Panc1 (cell line): ENCODE measurements around the gene SEC61B. TPM values are rescaled to one million over a fixed set of nuclear protein-coding genes. Genes with fewer than 3 reads are reported as not detected.

Source experiments
- ATAC-seq: fragments of 200-7000 bp; cut with Tn5 transposase; 2 replicates; pipeline ENCODE4 v1.9.1; 2020; ENCODE audit warnings: mild to moderate bottlenecking, moderate library complexity
- BruUV-seq: library from RNA; stranded (reverse); fragments of 400-500 nt; replicated peaks from 2 replicates; lab custom pipeline; 2021; lab: Mats Ljungman, UMichigan
- CTCF ChIA-PET: fragments of 300-600 bp; sonication (Branson Sonifier 250); formaldehyde crosslinking; loops from one replicate; lab custom pipeline; 2022; ENCODE audit warnings: antibody characterized with exemption; lab: Charles Lee
- POLR2A ChIA-PET: fragments of 300-600 bp; sonication (Branson Sonifier 250); formaldehyde crosslinking; loops from one replicate; lab custom pipeline; 2022; ENCODE audit warnings: antibody characterized with exemption; lab: Charles Lee
- DNase-seq: peaks from one replicate; pipeline ENCODE4 v3.0.0-alpha.2; 2010; ENCODE audit warnings: low read depth, low spot score
- H3K27ac ChIP-seq: 2 replicates; pipeline ENCODE4 v1.5.1; 2011; ENCODE audit warnings: mild to moderate bottlenecking, low read length, inconsistent platforms
- H3K27me3 ChIP-seq: fragments of 200-500 bp; sonication (Bioruptor generic); 2 replicates; pipeline ENCODE4 v1.6.0; 2014; ENCODE audit warnings: low read length, inconsistent platforms; ENCODE audit not compliant: control insufficient read depth, insufficient read depth
- H3K36me3 ChIP-seq: fragments of 200-500 bp; sonication (Bioruptor generic); 2 replicates; pipeline ENCODE4 v1.5.1; 2014; ENCODE audit warnings: inconsistent platforms, mild to moderate bottlenecking, low read length, moderate library complexity; ENCODE audit not compliant: control insufficient read depth, insufficient read depth
- H3K4me1 ChIP-seq: 2 replicates; pipeline ENCODE4 v1.5.1; 2011; ENCODE audit warnings: inconsistent platforms, mild to moderate bottlenecking, low read length, moderate library complexity; ENCODE audit not compliant: control insufficient read depth, insufficient read depth
- H3K4me3 ChIP-seq, 2 experiments: 2 replicates each; pipeline ENCODE4 v1.5.1; 2011 to 2012; ENCODE audit warnings: low read depth in 2 of 2, low read length in 2 of 2, mild to moderate bottlenecking in 2 of 2, inconsistent platforms in 1 of 2, moderate library complexity in 1 of 2
- H3K9me3 ChIP-seq: fragments of 200-500 bp; sonication (Bioruptor generic); 2 replicates; pipeline ENCODE4 v1.5.1; 2014; ENCODE audit warnings: low read depth, mild to moderate bottlenecking, inconsistent platforms, low read length, moderate library complexity; ENCODE audit not compliant: control insufficient read depth, insufficient read depth
- POLR2AphosphoS5 ChIP-seq: IDR thresholded peaks from 2 replicates; pipeline ENCODE4 v1.6.1; 2012; ENCODE audit warnings: mild to moderate bottlenecking, low read depth, low read length, moderate library complexity
- SIN3A ChIP-seq: IDR thresholded peaks from 2 replicates; pipeline ENCODE4 v1.6.1; 2012; ENCODE audit warnings: low read depth, mild to moderate bottlenecking, low read length, moderate library complexity, borderline replicate concordance; ENCODE audit not compliant: insufficient read depth
- TCF7L2 ChIP-seq: IDR thresholded peaks from 2 replicates; pipeline ENCODE4 v1.6.1; 2011; ENCODE audit warnings: mild to moderate bottlenecking, low read depth, low read length, inconsistent platforms
- in situ Hi-C: cut with HindIII; loops from 2 replicates; pipeline ENCODE4 v1.10.0; 2016; ENCODE audit warnings: low sequenced_read_pairs, low pct_unique_long_range_greater_than_20kb
- intact Hi-C: fragments of 100-400 bp; cut with micrococcal nuclease; formaldehyde crosslinking; loops from one replicate; pipeline ENCODE4 v1.10.0; 2022; ENCODE audit not compliant: unreplicated experiment
- total RNA-seq: library from RNA; stranded (reverse); gene quantifications from one replicate; pipeline ENCODE4 v1.2.1, GENCODE V29; 2021; ENCODE audit not compliant: unreplicated experiment
- TF ChIP-seq, protein P1 (sequence below): fragments of 450-650 bp; IDR thresholded peaks from 2 replicates; pipeline ENCODE4 v1.5.1; 2017; ENCODE audit warnings: mild to moderate bottlenecking
- TF ChIP-seq, protein P2 (sequence below), 2 experiments: IDR thresholded peaks; 2 replicates each; pipeline ENCODE4 v1.6.1; 2011 to 2012; ENCODE audit warnings: low read depth in 2 of 2, control low read depth in 1 of 2, low read length in 1 of 2, mild to moderate bottlenecking in 1 of 2, moderate library complexity in 1 of 2; ENCODE audit not compliant: insufficient read depth in 1 of 2

Gene SEC61B
- total RNA-seq, 1 experiment from 2014 or later, result 90.4 TPM

DNA sequence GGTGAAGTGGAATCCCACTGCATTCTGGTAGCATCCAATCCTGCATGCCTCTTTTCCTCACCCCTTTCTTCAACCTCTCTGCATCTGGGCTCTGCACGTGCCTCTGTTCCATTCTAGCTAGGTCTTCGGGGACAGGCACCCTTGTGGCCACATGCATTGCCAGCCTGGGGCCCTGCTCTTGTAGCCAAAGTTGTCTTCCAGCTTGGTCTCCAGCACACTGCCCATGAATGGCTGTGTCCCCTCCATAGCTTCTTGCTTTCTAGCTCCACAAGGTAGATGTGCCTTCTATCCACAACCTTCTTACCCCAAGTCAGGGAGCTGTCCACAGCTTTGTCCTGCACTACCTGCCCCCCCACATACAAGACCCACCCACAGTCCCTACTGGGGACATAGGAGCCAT is 32.9 kb upstream of the SEC61B start:
- no peaks in the 10 kb centered on the region for H3K36me3 ChIP-seq
- ATAC-seq (no peak), DNase-seq (no peak)
- no peaks in the 10 kb centered on the region for H3K9me3 ChIP-seq
- BruUV-seq, result no TSS peak
- ChIA-PET POLR2A (no interaction called here), CTCF (no interaction called here)
- H3K4me1 ChIP-seq, result no peaks in the 10 kb centered on the region
- in situ Hi-C loops, result no loop called here
- H3K27me3 ChIP-seq, result peaks cover 4% of the 10 kb centered on the region
- intact Hi-C loops, result loop anchor here (10.0 kb wide), 1 partner anchor 616 kb away; no protein-coding TSS in a partner anchor
- TF ChIP-seq POLR2AphosphoS5 (no peak), SIN3A (no peak), TCF7L2 (no peak)
- H3K4me3 ChIP-seq, result no peak overlapping the region
- no peak overlapping the region for H3K27ac ChIP-seq

DNA sequence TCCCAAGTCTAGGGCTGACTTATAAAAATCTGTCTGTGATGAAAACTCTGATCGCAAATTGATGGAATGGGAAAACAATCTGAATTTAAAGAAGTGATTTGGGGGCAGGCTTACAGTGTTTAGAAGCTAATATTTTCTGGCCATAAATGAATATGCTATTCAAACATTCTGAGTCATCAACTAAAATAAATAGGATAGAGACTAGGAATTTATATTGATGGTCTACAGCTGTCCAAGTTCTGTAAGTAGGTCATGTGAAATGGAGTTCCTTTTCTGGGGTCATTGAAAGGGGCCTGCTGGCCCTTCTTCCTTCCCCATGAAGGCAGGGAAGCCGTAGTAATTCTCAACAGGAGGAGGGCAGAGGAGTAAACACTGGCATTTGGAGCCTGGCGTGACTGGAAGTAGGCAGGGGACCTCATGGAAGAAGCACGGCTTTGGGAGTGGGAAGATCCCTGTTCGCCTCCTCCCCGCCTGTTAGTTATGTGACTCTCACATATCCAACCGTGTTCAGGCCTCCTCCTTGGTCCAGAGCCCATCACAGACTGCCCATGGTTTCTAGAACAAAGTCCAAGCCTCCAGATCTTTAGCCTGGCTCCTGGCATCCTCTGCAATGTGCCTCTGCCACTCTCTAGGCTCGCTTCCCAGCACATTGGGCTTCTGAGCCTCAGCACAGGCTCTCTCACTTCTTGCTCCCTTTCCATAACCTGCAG is 32.0 kb upstream of the SEC61B start:
- no peak for DNase-seq
- in situ Hi-C loops, result no loop called here
- ChIA-PET POLR2A (no interaction called here), CTCF (no interaction called here)
- Histone ChIP-seq H3K27me3 (peaks cover 4% of the 10 kb centered on the region), H3K27ac (no peak overlapping the region), H3K4me1 (no peaks in the 10 kb centered on the region), H3K36me3 (no peaks in the 10 kb centered on the region), H3K9me3 (no peaks in the 10 kb centered on the region), H3K4me3 (no peak overlapping the region)
- BruUV-seq, result no TSS peak
- ATAC-seq, result no peak
- intact Hi-C loops, result loop anchor here (10.0 kb wide), 1 partner anchor 615 kb away; no protein-coding TSS in a partner anchor
- TF ChIP-seq SIN3A (no peak), POLR2AphosphoS5 (no peak), TCF7L2 (no peak)
- TF ChIP-seq, protein P1, sequence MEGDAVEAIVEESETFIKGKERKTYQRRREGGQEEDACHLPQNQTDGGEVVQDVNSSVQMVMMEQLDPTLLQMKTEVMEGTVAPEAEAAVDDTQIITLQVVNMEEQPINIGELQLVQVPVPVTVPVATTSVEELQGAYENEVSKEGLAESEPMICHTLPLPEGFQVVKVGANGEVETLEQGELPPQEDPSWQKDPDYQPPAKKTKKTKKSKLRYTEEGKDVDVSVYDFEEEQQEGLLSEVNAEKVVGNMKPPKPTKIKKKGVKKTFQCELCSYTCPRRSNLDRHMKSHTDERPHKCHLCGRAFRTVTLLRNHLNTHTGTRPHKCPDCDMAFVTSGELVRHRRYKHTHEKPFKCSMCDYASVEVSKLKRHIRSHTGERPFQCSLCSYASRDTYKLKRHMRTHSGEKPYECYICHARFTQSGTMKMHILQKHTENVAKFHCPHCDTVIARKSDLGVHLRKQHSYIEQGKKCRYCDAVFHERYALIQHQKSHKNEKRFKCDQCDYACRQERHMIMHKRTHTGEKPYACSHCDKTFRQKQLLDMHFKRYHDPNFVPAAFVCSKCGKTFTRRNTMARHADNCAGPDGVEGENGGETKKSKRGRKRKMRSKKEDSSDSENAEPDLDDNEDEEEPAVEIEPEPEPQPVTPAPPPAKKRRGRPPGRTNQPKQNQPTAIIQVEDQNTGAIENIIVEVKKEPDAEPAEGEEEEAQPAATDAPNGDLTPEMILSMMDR, result no peak
- TF ChIP-seq, protein P2, sequence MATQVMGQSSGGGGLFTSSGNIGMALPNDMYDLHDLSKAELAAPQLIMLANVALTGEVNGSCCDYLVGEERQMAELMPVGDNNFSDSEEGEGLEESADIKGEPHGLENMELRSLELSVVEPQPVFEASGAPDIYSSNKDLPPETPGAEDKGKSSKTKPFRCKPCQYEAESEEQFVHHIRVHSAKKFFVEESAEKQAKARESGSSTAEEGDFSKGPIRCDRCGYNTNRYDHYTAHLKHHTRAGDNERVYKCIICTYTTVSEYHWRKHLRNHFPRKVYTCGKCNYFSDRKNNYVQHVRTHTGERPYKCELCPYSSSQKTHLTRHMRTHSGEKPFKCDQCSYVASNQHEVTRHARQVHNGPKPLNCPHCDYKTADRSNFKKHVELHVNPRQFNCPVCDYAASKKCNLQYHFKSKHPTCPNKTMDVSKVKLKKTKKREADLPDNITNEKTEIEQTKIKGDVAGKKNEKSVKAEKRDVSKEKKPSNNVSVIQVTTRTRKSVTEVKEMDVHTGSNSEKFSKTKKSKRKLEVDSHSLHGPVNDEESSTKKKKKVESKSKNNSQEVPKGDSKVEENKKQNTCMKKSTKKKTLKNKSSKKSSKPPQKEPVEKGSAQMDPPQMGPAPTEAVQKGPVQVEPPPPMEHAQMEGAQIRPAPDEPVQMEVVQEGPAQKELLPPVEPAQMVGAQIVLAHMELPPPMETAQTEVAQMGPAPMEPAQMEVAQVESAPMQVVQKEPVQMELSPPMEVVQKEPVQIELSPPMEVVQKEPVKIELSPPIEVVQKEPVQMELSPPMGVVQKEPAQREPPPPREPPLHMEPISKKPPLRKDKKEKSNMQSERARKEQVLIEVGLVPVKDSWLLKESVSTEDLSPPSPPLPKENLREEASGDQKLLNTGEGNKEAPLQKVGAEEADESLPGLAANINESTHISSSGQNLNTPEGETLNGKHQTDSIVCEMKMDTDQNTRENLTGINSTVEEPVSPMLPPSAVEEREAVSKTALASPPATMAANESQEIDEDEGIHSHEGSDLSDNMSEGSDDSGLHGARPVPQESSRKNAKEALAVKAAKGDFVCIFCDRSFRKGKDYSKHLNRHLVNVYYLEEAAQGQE (IDR thresholded peaks at IDR 0.05; ENCODE audit: insufficient read depth in 1 of 2, low read depth in 2 of 2, low read length in 1 of 2), result no peak
